ENCODE data around the gene FOLR1. TPM values are rescaled to one million over a fixed set of nuclear protein-coding genes. Genes with fewer than 3 reads are reported as not detected.

FOLR1 gene
- total RNA-seq, 6 experiments from 2014 or later = 0.20 to 0.48 (median 0.38) TPM; not detected in 2

- no peak for DNase-seq
- Mint-ChIP-seq H3K27ac (peak overlapping the region; percentile 33; the same call in 1 of the 2 replicates), H3K9me3 (no peaks in the 10 kb centered on the region), H3K4me1 (ENCODE audit: low read depth) (no peaks in the 10 kb centered on the region), H3K4me3 (no peak overlapping the region), H3K27me3 (ENCODE audit: insufficient read depth) (no peaks in the 10 kb centered on the region; the same call in 1 of the 2 replicates), H3K36me3 (ENCODE audit: low read depth) (peaks cover 32% of the 10 kb centered on the region)
- no peak for TF ChIP-seq CTCF (IDR thresholded peaks at IDR 0.05)
Observed at GRCh38 chr11:72232260-72233055, 40.5 kb downstream of the FOLR1 start.

- Mint-ChIP-seq H3K27me3 (ENCODE audit: insufficient read depth) (no peaks in the 10 kb centered on the region; the same call in 1 of the 2 replicates), H3K27ac (no peak overlapping the region), H3K4me1 (ENCODE audit: low read depth) (peaks cover 1% of the 10 kb centered on the region; the same call in 1 of the 2 replicates), H3K4me3 (no peak overlapping the region), H3K36me3 (ENCODE audit: low read depth) (peaks cover 34% of the 10 kb centered on the region), H3K9me3 (no peaks in the 10 kb centered on the region)
- TF ChIP-seq CTCF (IDR thresholded peaks at IDR 0.05) = no peak
- no peak for DNase-seq
Observed at GRCh38 chr11:72233056-72233772, 41.3 kb downstream of the FOLR1 start.

- no peaks in the 10 kb centered on the region for H3K9me3 Mint-ChIP-seq
- peaks cover 5% of the 10 kb centered on the region for H3K27me3 Mint-ChIP-seq (ENCODE audit: insufficient read depth)
- H3K4me3 Mint-ChIP-seq = no peak overlapping the region
- no peak for DNase-seq
- H3K27ac Mint-ChIP-seq = no peak overlapping the region; the same call in 1 of the 2 replicates
- peaks cover 35% of the 10 kb centered on the region for H3K36me3 Mint-ChIP-seq (ENCODE audit: low read depth)
- peaks cover 8% of the 10 kb centered on the region for H3K4me1 Mint-ChIP-seq (ENCODE audit: low read depth)
- TF ChIP-seq CTCF (IDR thresholded peaks at IDR 0.05) = no peak
Observed at GRCh38 chr11:72233773-72234513, 42.0 kb downstream of the FOLR1 start.

GRCh38 chr11:72234514-72234830 lies 42.5 kb downstream of the FOLR1 start:
- no peak for DNase-seq
- H3K4me1 Mint-ChIP-seq (ENCODE audit: low read depth) = peaks cover 14% of the 10 kb centered on the region
- peaks cover 30% of the 10 kb centered on the region for H3K36me3 Mint-ChIP-seq (ENCODE audit: low read depth)
- no peaks in the 10 kb centered on the region for H3K9me3 Mint-ChIP-seq
- H3K27ac Mint-ChIP-seq = peak overlapping the region; percentile 9; the same call in 1 of the 2 replicates
- no peak overlapping the region for H3K4me3 Mint-ChIP-seq
- no peak for TF ChIP-seq CTCF (IDR thresholded peaks at IDR 0.05)
- peaks cover 10% of the 10 kb centered on the region for H3K27me3 Mint-ChIP-seq (ENCODE audit: insufficient read depth)

GRCh38 chr11:72234920-72235319 lies 43.0 kb downstream of the FOLR1 start:
- Mint-ChIP-seq H3K27ac (no peak overlapping the region), H3K36me3 (ENCODE audit: low read depth) (peaks cover 29% of the 10 kb centered on the region), H3K27me3 (ENCODE audit: insufficient read depth) (peaks cover 11% of the 10 kb centered on the region), H3K4me1 (ENCODE audit: low read depth) (peaks cover 16% of the 10 kb centered on the region), H3K4me3 (no peak overlapping the region), H3K9me3 (no peaks in the 10 kb centered on the region)
- no peak for TF ChIP-seq CTCF (IDR thresholded peaks at IDR 0.05)
- no peak for DNase-seq

All from HFFc6 (cell line).